NCI-H460 (cell line): Measurements from ENCODE around the gene MT2A. TPM values are rescaled to one million over a fixed set of nuclear protein-coding genes. Genes with fewer than 3 reads are reported as not detected.

ENCODE experiments used
- DNase-seq: peaks from one replicate; pipeline ENCODE4 v3.0.0-alpha.2; 2016; ENCODE audit warnings: low read depth; ENCODE audit errors: extremely low read depth
- total RNA-seq: library from RNA; depleted of rRNA; stranded (reverse); fragments of >200 nt; shearing (Covaris generic); gene quantifications from 2 replicates; pipeline ENCODE4 v1.2.3, GENCODE V29; 2014

MT2A gene
- total RNA-seq, 1 experiment from 2014 or later, result 83.8 TPM

DNA sequence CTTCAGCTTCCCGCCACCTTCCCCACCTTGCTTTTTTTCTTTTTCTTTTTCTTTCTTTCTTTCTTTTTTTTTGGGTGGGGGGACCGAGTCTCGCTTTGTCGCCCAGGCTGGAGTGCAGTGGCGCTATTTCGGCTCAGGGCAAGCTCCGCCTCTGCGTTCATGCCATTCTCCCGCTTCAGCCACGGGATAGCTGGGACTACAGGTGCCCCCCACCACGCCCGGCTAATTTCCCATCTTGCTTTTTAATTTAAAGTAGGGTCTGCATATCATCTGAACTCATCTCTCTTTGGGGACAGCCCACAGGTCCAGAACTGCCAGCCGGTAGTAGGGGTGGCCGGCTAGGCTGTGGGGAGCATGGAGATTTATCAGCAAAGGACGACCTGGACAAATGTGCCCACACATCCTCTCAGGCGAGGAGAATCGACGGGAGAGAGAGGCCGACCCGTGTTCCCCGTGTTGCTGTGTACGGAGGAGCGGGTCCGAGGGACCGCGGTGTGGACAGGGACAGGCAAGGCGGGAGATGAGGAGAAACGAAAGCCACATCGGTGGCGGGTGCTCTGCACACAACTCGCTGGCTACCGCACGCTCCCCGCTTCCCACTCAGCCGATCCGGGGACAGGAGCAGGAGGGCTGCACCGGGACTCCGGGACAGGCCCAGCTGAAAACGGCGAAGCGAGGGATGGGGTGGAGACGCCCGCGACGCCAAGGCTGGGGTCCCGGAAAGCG is 26.5 kb downstream of the MT2A start:
- DNase-seq, result no peak

DNA sequence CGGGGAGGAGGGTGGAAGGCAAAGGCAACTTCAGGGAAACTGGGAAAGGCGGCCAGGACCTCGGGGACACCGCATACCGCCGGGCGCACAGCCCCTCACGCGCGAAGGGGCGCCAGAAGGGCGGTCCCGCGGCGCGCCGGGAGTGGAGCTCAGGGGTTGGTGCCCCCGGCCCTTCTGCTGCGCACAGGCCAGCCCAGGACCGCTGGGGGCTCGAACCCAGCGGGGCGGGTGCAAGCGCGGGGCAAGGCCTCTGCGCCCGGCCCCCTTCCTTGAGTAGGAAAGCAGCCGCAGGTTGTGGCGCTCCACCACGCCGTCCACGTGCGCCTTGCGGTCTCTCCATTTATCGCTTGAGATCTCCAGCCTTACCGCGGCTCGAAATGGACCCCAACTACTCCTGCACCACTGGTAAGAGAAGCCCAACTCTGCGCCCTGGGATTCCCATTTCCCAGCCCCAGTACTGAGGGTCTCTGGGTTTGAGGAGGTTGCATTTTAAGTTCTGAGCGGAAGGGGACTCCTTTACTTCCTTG is 27.1 kb downstream of the MT2A start:
- DNase-seq, result no peak

DNA sequence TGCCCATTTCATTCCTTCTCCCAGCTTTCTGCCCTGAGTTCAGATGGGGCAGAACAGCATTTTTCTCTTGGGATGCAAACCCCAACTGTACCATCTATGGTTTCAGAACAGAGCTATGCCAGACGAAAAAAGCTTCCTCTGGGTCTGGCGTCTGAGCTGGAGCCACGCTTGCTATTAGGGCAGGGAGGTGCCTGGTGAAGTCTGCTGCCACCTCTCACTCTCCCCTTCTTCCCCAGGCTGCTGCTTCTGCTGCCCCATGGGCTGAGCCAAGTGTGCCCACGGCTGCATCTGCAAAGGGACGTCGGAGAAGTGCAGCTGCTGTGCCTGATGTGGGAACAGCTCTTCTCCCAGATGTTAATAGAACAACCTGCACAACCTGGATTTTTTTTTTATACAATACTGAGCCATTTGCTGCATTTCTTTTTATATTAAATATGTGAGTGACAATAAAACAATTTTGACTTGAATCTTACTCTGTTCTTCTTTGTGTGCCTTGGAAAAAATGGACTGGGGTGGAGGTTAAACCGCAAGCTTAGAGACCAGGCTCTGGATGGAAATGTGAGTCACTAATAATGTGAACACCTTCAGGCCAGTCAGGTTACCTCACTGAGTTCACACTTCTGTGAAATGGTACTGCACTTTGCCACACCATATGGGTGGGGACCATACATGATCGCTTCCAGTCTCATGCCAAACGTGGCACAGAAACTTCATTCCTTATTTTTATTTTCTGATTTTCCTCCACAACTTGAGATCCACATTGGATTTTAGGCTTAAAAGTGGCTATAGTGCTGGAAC is 28.4 kb downstream of the MT2A start:
- DNase-seq, result no peak

DNA sequence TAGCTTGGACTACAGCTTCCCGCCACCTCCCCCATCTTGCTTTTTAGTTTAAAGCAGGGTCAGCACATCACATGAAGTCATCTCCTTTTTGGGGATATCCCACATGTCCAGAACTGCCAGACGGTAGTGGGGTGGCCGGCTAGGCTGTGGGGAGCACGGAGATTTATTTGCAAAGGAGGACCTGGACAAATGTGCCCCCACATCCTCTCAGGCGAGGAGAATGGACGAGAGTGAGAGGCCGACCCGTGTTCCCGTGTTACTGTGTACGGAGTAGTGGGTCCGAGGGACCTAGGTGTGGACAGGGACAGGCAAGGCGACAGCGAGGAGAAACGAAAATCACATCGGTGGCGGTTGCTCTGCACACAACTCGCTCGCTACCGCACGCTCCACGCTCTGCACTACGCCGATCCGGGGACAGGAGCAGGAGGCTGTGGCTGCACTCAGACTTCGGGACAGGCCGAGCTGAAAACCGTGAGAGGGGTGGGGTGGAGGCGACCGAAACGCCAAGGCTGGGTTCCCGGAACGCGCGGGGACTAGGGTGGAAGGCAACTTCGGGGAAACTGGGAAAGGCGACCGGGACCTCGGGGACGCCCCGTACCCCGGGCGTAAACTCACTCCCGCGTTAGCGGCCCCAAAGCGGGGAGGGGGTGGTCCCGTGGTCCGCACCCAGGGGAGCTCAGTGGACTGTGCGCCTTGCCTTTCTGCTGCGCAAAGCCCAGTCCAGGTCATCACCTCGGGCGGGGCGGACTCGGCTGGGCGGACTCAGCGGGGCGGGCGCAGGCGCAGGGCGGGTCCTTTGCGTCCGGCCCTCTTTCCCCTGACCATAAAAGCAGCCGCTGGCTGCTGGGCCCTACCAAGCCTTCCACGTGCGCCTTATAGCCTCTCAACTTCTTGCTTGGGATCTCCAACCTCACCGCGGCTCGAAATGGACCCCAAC is 29.7 kb downstream of the MT2A start, which contains the start of gene MT1A:
TSS of gene MT1A (plus strand) at position 853 of the 937 bp plus-strand sequence. CDS start at position 926, 73 bp downstream.
- peak; percentile 49 for DNase-seq

DNA sequence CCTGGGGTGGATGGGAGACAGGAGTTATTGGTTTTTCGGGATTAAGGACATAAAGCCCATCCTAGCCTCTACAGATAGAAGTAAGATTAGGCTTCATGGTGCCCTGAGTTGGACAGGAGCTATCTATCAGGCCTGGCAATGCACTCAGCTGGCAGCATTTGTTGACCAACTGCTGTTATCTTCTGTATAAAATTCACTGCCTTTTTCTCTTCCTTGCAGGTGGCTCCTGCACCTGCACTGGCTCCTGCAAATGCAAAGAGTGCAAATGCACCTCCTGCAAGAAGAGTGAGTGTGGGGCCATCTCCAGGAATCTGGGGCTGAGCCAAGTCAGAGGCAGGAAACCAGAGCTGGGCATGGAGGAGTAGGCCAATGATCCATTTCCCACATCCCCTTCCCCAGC is 30.7 kb downstream of the MT2A start:
- no peak for DNase-seq

DNA sequence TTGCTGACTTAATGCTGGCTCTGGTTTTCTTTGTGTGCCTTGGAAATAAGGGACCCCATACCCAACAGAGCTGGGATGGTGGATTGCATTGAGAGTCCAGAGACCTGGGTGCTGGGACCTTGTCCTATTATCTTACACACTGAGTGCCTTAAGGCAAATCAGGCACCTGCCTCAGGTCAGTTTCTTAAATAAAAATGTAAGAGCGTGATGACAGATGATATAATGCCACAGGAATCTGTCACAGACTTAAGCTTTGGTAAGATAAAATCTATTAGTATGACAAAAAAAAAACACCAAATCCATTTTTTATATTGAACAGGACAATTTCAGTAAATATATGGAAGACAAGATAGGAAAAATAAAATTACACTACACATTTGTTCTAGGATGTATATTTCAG is 31.7 kb downstream of the MT2A start:
- DNase-seq, result no peak

DNA sequence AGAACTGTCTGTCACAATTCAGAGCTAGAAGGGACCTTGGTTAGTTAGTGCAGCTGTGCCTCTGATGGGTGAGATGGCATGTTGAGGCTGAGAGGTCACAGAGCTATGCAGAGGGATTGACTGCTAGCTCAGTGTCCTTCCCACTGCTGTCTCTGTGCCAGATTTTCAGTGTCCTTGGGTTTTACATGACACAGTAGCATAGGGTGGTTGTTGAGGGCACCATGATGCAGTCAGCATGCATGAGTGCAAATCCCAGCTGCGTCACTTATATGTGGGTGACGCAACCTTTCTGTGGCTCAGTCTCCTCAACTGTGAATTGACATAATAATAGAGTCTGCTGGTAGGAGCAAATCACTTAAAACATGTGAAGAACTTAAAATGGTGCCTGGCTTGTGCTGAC is 32.8 kb downstream of the MT2A start:
- DNase-seq, result no peak

DNA sequence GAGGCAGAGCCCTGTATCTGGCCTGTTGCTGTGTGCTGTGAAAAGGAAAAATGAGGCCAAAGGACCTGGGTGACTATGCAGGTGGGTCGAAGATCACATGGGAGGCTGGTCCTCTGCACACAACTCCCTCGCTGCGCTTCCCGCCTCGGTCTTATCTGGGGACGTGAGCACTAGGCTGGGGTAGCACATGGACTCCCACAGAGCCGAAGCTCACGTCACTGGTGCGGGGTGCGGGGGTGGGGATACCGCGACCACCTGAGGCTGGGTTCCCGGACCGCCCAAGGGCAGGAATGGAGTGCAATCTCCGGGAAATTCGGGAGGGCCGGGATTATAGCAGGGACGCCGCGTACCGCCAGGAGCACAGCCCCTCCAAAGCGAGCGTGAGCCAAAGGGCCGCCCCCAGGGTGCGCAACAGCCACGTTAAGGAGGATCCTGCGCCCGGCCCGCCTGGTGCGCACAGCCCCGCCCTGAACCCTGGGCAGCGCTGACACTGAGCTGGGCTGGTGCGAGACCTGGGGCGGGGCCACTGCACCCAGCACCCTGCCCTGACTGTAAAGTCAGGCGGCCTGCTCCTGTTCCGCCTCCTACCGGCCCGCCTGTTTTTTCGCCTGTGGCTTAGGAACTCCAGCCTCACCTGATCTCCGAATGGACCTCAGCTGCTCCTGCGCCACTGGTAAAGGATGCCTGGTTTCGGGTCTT is 34.8 kb downstream of the MT2A start:
- peak; percentile 87 for DNase-seq

DNA sequence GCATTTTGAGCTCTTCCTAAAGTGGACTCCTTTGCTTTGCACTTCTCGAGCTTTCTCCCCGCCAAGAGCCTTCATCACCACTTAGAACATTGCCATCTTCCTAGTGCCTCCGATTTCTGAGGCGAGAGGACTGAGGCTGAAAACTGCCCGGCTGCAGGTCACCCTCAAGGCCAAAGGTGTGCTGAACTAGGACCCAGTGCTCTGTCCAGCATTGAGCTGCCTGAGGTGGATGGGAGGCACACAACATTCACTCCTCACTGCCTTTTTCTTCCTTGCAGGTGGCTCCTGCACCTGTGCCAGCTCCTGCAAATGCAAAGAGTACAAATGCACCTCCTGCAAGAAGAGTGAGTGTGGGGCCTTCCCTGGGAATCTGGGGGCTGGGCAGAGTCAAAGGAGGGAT is 35.4 kb downstream of the MT2A start:
- DNase-seq, result no peak

DNA sequence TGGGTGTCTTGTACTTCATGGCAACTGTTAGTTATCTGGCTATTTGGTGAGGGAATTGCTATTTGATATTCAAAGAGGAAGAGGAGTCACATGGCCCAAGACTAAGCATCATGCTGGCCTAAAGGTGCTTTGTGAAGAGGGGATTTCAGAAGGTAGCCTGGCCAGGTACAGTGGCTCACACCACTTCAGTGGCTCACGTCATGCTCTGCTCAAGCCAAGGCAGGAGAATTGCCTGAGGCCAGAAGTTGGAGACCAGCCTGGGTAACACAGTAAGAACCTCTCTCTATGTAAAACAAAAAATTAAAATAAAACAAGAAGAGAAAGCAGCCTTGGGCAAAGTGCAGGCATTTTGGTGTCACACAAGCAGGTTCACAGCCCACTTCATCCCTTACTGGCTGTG is 36.9 kb downstream of the MT2A start:
- no peak for DNase-seq

DNA sequence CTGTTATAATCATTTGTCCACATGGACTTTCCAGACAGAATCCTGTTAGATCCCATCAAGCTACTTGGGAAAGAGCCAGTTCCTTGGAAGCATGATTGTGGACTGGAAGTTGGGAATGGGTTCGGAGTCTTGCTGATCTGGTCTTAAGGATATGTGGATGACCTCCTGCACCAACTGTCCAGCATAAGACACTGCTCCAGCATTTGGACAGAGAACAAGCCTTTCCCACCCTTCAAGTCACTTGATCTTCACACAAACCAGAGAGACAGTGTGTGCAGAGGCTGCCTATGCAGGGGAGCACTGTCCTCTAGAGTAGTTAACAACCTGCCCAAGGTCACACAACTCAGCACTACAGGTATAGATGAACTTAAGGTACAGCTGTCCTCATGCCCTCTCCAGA is 37.5 kb downstream of the MT2A start:
- DNase-seq, result no peak

DNA sequence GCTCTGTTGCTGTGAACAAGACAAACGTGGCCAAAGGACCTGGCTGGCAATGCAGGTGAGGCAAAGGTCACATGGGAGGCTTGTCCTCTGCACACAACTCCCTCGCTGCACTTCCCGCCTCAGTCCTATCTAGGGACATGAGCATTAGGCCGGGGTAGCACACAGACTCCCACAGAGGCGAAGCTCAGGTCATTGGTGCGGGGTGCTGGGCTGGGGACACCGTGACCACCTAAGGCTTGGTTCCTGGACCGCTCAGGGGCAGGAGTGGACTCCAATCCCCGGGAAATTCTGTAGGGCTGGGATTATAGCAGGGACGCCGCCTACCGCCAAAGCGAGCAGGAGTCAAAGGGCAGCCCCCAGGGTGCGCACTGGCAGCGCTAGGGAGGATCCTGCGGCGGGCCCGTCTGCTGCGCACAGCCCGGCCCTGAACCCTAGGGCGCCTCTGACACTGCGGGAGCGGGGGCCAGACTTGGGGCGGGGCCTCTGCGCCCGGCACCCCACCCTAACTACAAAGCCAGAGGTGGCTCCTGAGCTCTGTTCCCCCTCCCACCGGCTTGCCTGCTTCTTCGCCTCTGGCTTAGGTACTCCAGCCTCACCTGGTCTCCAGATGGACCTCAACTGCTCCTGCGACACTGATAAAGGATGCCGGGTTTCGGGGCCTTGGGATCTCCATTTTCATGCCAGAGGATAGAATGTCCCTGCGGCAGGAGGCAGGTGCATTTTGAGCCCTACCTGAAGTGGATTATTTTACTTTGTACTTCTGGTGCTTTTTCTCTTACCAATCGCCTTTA is 39.5 kb downstream of the MT2A start:
- no peak for DNase-seq

DNA sequence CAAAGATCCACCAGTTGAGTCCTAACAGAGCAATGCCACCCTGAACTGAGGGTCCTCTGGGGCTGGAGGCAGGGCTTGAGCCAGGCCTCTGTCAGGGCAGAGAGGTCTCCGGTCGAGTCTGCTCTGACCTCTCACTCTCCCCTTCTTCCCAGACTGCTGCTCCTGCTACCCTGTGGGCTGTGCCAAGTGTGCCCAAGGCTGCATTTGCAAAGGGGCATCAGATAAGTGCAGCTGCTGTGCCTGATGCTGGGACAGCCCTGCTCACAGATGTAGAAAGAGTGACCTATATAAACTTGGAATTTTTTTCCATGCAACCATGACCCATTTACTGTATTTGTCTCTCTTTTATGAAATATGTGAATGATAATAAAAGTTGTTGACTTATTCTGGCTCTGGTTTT is 40.9 kb downstream of the MT2A start:
- DNase-seq, result no peak

DNA sequence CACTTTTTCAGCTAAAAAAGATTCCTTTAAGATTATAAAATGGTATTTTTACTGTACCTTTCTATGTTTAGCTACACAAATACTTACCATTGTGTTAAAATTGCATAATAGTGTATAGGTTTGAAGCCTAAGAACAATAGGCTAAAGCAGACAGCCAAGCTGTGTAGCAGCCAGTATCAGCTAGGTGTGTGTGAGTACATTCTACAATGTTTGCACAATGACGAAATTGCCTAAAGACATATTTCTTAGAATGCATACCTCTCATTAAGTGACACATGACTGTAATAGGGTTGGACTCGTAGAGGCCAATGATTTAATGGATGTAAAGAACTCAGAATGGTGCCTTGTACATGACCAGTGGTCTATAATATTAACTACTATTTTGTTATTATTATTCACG is 41.4 kb downstream of the MT2A start:
- DNase-seq, result no peak

DNA sequence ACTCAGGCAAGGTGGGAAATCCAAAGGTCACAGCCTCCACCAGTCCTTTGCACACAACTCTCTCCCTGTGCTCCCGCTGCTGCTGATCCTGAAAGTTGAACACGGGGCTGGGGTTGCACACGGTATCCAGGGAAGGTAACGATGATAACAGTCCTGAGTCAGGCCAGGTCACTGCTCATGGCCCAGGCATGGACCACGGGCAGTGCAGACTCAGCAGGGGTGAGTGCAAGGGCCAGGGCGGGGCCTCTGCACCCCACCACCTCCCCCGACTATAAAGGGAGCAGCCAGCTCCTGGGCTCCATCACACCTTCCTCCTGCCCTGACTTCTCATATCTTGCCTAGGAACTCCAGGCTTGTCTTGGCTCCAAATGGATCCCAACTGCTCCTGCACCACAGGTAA is 43.2 kb downstream of the MT2A start, which contains the start of gene MT1B:
TSS of gene MT1B (plus strand) at position 301 of the 400 bp plus-strand sequence. CDS start at position 369, 68 bp downstream.
- DNase-seq, result no peak

DNA sequence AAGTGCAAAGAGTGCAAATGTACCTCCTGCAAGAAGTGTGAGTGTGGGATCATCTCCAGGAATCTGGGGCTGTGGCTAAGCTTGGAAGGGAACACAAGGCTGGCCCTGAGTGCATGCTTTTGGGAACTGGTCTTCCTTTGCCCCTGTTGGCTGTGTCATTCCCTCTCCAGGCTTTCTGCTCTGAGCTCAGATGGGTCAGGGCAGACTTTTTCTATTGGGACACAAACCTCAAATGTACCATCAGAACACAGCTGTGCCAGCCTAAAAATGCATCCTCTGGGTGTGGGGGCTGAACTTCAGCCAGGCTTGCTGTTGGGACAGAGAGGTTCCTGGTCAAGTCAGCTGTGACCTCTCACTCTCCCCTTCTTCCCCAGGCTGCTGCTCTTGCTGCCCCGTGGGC is 44.2 kb downstream of the MT2A start:
- no peak for DNase-seq

DNA sequence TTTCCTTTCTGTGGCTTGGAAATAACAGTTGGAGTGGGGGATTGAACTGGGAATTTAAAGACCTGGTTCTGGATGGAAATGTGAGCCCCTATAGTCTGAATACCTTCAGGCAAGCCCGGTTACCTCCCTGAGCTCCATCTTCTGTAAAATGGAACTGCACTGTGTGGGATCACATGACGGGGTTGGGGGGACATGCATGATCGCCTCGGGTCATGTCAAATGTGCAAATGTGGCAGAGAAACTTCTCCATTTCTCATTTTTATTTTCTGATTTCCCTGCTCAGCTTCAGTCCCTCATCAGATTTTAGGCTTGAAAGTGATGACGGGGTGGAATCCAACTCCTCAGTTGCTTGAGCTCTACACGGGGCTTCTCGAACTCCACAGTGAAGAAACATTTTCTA is 44.8 kb downstream of the MT2A start:
- DNase-seq, result no peak

DNA sequence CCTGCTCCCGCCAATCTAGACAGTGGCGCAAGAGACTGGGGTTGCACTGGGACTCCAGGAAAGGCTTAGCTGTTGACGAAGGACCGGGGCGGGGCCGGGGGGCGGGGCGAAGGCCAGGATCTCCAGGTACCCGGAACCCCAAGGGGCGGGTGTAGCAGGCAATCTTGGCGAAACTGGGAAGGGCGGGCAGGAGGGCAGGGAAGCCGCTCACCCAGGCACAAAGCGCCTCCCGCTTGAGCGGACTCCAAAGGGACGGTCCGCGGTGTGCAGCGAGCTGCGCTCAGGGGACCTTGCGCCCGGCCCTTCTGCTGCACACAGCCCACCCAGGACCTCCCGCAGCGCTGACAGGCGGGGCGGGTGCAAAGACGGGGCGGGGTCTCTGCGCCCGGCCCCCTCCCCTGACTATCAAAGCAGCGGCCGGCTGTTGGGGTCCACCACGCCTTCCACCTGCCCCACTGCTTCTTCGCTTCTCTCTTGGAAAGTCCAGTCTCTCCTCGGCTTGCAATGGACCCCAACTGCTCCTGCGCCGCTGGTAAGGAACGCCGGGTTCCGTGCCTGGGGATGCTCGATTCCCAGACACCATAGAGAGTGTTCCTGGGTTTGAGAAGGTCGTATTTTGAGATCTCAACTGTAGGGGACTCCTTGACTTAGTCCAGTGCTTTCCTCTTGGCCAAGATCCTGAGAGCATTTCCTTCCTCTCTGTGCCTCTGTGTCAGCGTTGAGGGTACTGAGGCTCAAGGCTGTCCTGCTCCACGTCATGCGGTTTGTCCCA is 49.4 kb downstream of the MT2A start, which contains the start of gene MT1F:
TSS of gene MT1F (plus strand) at position 405 of the 772 bp plus-strand sequence. CDS start at position 505, 100 bp downstream.
- peak; percentile 59 for DNase-seq
